ENCODE results near the gene ALX4. TPM values are rescaled to one million over a fixed set of nuclear protein-coding genes. Genes with fewer than 3 reads are reported as not detected.

The ALX4 gene
- total RNA-seq, 2 donors from 2014 or later: 0.17 to 0.36 TPM

GRCh38 chr11:44327730-44328129 lies 17.8 kb upstream of the ALX4 start:
- H3K27ac ChIP-seq: no peak overlapping the region
- no peaks in the 10 kb centered on the region for H3K9me3 ChIP-seq
- H3K27me3 ChIP-seq (replicated peaks; ENCODE audit: insufficient read depth): peaks cover 34% of the 10 kb centered on the region
- H3K4me1 ChIP-seq (replicated peaks): no peaks in the 10 kb centered on the region
- intact Hi-C loops (cut with DNase I): no loop called here
- H3K4me3 ChIP-seq: no peak overlapping the region
- no peaks in the 10 kb centered on the region for H3K36me3 ChIP-seq
- no peak for DNase-seq (ENCODE audit: low spot score)
- TF ChIP-seq POLR2A (IDR thresholded peaks at IDR 0.05) (no peak), POLR2AphosphoS5 (IDR thresholded peaks at IDR 0.05) (no peak)
- TF ChIP-seq, protein P1, sequence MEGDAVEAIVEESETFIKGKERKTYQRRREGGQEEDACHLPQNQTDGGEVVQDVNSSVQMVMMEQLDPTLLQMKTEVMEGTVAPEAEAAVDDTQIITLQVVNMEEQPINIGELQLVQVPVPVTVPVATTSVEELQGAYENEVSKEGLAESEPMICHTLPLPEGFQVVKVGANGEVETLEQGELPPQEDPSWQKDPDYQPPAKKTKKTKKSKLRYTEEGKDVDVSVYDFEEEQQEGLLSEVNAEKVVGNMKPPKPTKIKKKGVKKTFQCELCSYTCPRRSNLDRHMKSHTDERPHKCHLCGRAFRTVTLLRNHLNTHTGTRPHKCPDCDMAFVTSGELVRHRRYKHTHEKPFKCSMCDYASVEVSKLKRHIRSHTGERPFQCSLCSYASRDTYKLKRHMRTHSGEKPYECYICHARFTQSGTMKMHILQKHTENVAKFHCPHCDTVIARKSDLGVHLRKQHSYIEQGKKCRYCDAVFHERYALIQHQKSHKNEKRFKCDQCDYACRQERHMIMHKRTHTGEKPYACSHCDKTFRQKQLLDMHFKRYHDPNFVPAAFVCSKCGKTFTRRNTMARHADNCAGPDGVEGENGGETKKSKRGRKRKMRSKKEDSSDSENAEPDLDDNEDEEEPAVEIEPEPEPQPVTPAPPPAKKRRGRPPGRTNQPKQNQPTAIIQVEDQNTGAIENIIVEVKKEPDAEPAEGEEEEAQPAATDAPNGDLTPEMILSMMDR (IDR thresholded peaks at IDR 0.05): no peak
- WGBS: 58% methylated on average over 10 of the region's 10 CpGs

DNA sequence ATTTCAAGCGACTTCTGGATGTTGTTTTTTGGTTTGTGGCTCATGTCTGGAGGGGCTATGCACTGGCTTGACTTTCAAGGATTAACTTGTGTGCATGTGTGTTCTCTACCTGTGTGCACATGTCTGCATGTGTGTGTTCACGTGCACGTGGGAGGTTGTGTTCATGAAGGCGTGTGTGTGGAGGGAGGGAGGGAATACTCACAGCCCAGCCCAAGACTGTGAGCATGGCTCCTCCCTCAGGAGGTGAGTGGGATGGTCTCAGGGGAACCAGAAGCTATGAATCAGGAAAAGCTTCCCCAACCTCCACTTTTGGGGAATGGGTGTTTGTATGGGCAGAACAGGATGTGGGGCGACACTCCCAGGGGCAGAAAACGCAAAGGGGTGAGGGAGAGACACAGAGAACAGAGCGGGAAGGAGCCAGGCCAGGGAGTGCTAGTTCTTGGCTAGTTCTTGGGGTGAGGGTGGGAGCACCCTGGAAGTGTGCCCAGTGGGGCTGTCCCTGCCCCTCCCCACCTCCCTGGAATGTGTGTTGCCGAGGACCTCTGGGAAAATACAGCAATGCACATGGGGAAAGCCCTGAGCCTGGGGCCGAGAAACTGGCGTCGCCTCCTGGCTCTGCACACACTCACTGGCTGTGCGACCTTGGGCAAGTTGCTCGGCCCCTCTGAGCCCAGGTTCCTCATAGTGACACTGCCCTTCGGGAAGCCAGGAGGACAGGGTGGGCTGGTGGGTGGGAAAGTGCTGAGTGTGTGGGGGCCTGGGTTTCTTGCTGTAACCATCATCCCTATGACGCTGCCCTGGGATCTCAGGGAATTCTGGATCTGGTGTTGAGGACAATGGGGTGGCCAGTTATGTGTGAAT lies 16.9 kb upstream of the ALX4 start:
- Histone ChIP-seq H3K27ac (no peak overlapping the region), H3K27me3 (replicated peaks; ENCODE audit: insufficient read depth) (peaks cover 34% of the 10 kb centered on the region), H3K4me3 (no peak overlapping the region), H3K9me3 (no peaks in the 10 kb centered on the region), H3K36me3 (no peaks in the 10 kb centered on the region), H3K4me1 (replicated peaks) (no peaks in the 10 kb centered on the region)
- TF ChIP-seq, protein P1 (IDR thresholded peaks at IDR 0.05): no peak
- TF ChIP-seq POLR2A (IDR thresholded peaks at IDR 0.05) (no peak), POLR2AphosphoS5 (IDR thresholded peaks at IDR 0.05) (no peak)
- 44% methylated on average over 15 of the region's 15 CpGs for WGBS
- no peak for DNase-seq (ENCODE audit: low spot score)
- intact Hi-C loops (cut with DNase I): no loop called here

DNA sequence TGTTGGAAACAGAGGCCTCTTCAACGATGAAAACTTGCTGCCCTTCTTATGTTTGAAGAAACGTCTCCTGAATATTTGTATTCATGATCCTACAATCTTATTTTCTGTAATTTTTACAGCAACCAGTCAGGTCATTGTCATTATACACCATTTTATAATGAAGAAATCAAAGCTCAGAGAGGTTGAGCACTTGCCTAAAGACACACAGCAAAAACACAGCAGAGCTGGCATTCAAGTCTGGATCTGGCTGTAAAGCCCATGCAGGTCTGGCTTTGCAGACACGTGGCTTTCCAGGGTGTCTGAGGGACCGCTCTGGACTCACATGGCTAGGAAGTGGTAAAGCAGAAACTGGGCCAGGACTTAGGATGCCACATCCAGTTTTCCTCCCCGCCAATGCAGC lies 15.8 kb upstream of the ALX4 start:
- no peaks in the 10 kb centered on the region for H3K4me1 ChIP-seq (replicated peaks)
- H3K36me3 ChIP-seq: no peaks in the 10 kb centered on the region
- no peak overlapping the region for H3K27ac ChIP-seq
- no peaks in the 10 kb centered on the region for H3K9me3 ChIP-seq
- no peak overlapping the region for H3K4me3 ChIP-seq
- DNase-seq (ENCODE audit: low spot score): no peak
- intact Hi-C loops (cut with DNase I): no loop called here
- H3K27me3 ChIP-seq (replicated peaks; ENCODE audit: insufficient read depth): peaks cover 43% of the 10 kb centered on the region
- TF ChIP-seq POLR2AphosphoS5 (IDR thresholded peaks at IDR 0.05) (no peak), POLR2A (IDR thresholded peaks at IDR 0.05) (no peak)
- TF ChIP-seq, protein P1 (IDR thresholded peaks at IDR 0.05): no peak
- 70% methylated on average over 5 of the region's 5 CpGs for WGBS

DNA sequence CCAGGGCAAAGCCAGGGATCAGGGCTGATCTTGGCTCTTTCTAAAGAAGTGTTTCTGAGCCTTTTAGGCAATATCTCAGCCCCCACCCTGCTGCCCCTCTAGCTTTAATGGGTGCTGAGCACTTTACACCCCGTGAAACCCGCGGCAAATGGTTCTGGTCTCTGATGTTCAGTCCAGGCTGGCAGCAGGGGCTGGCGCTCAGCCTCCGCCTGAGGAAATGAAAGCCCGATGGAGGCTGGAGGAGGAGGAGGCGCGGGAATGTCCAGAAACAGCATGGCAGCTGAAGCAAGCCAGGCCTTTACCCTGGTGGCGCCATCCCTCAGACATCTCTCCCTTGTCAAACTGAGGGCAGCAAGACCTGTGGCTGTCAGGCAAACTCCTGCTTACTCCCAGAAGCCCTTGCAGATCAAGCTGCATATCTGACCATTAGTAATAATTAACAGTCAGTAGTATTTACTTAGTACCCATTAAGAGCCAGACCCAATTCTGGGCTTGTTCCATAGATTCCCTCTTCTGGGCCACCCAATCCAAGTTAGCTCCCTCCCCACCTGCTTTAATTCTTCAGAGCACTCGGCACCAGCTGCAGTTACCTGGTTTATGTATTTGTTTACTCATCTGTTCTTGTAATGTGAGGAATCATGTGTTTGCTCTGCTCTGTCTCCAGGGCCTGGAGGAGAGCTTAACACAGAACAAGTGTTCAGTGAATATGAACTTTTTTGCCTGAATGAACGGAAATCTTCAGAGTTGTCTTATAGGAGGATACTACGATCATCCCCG lies 15.0 kb upstream of the ALX4 start:
- H3K9me3 ChIP-seq: no peaks in the 10 kb centered on the region

GRCh38 chr11:44324222-44324621 lies 14.3 kb upstream of the ALX4 start:
- Histone ChIP-seq H3K4me3 (no peak overlapping the region), H3K4me1 (replicated peaks) (no peaks in the 10 kb centered on the region), H3K27ac (no peak overlapping the region), H3K27me3 (replicated peaks; ENCODE audit: insufficient read depth) (peaks cover 54% of the 10 kb centered on the region), H3K36me3 (no peaks in the 10 kb centered on the region), H3K9me3 (no peaks in the 10 kb centered on the region)
- DNase-seq (ENCODE audit: low spot score): no peak
- WGBS: 62% methylated on average over 1 of the region's 1 CpG
- TF ChIP-seq POLR2AphosphoS5 (IDR thresholded peaks at IDR 0.05): no peak
- TF ChIP-seq POLR2A (IDR thresholded peaks at IDR 0.05): no peak
- TF ChIP-seq, protein P1 (IDR thresholded peaks at IDR 0.05): no peak
- intact Hi-C loops (cut with DNase I): no loop called here

More for the DNA sequence above, 15.0 kb upstream of the ALX4 start:
- no peak for TF ChIP-seq POLR2A (IDR thresholded peaks at IDR 0.05)
- peaks cover 50% of the 10 kb centered on the region for H3K27me3 ChIP-seq (replicated peaks; ENCODE audit: insufficient read depth)
- no peak overlapping the region for H3K4me3 ChIP-seq
- 30% methylated on average over 13 of the region's 13 CpGs for WGBS
- no peak overlapping the region for H3K27ac ChIP-seq
- no peak for DNase-seq (ENCODE audit: low spot score)
- no peaks in the 10 kb centered on the region for H3K4me1 ChIP-seq (replicated peaks)
- intact Hi-C loops (cut with DNase I): no loop called here
- H3K36me3 ChIP-seq: no peaks in the 10 kb centered on the region
